GM12801 (cell line): Measurements from ENCODE around the gene PXMP4.

Source experiments
- TF ChIP-seq, protein P1 (sequence below): IDR thresholded peaks from one replicate; pipeline ENCODE4 v1.5.1; 2011; ENCODE audit warnings: control low read depth; ENCODE audit not compliant: insufficient read length; ENCODE audit errors: extremely low read depth

The PXMP4 gene

GRCh38 chr20:33687993-33688937, 31.8 kb downstream of the PXMP4 start:
- TF ChIP-seq, protein P1, sequence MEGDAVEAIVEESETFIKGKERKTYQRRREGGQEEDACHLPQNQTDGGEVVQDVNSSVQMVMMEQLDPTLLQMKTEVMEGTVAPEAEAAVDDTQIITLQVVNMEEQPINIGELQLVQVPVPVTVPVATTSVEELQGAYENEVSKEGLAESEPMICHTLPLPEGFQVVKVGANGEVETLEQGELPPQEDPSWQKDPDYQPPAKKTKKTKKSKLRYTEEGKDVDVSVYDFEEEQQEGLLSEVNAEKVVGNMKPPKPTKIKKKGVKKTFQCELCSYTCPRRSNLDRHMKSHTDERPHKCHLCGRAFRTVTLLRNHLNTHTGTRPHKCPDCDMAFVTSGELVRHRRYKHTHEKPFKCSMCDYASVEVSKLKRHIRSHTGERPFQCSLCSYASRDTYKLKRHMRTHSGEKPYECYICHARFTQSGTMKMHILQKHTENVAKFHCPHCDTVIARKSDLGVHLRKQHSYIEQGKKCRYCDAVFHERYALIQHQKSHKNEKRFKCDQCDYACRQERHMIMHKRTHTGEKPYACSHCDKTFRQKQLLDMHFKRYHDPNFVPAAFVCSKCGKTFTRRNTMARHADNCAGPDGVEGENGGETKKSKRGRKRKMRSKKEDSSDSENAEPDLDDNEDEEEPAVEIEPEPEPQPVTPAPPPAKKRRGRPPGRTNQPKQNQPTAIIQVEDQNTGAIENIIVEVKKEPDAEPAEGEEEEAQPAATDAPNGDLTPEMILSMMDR: no peak

GRCh38 chr20:33687370-33687915, 32.7 kb downstream of the PXMP4 start:
- TF ChIP-seq, protein P1: no peak

DNA sequence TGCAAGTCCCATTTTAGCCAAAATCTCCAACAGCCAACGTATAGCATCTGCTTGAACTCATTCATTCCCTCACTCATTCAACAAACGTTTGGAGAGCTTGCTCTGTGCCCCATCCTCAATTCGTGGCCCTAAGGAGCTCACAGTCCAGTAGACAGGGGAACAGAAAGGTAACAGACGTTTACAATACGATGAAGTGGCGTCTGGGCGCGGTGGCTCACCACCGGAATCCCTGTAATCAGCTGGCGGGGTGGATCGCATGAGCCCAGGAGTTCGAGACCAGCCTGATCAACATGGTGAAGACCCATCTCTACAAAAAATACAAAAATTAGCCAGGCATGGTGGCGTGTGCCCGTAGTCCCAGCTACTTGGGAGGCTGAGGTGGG, 33.1 kb downstream of the PXMP4 start:
- TF ChIP-seq, protein P1: no peak

DNA sequence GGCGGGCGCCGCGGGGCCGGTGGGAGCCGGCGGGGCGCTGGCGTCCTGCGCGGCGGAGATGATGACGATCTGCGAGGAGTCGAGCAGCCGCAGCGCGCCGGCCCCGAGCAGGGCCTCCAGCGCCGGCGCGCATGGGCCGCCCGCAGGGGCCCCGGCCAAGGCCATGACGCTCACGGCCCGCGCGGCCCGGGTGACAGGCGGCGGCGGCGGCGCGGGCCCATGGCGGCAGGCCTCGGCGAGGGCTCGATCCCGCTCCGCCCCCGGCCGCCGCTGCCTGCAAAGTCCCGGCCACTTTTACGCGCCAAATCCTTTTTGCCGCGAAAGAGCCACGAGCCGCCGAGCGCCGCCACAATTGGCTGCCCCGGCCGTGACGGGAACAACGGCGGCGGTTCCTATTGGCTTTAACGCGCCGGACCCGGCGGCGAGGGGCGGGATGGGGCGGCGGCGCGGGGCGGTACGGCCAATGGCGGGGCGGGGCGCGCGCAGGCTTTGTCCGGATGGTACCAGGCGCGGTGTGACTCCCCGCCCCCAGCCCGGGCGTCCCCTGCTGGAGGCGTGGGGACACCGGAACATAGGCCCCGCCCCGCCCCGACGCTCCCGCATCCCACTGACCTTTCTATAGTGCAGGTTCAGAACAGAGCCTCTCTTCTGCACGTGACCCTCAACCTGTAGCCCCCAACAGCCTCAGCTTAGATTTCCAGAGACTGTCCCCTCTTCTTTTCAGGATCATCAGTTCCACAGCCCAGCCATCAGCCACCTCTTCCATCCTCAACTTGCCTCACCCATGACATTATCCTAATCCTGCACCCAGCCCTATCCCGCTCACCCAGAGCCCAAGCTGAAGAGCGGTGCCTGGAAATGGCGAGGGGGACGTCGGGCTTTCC, 33.8 kb downstream of the PXMP4 start, which contains the start of gene E2F1:
TSS of gene E2F1 (minus strand) at position 286 of the 884 bp plus-strand sequence. CDS start at position 165, 121 bp downstream.
- TF ChIP-seq, protein P1: no peak

- TF ChIP-seq, protein P1: no peak
Observed at GRCh38 chr20:33685328-33686099, 34.6 kb downstream of the PXMP4 start.

DNA sequence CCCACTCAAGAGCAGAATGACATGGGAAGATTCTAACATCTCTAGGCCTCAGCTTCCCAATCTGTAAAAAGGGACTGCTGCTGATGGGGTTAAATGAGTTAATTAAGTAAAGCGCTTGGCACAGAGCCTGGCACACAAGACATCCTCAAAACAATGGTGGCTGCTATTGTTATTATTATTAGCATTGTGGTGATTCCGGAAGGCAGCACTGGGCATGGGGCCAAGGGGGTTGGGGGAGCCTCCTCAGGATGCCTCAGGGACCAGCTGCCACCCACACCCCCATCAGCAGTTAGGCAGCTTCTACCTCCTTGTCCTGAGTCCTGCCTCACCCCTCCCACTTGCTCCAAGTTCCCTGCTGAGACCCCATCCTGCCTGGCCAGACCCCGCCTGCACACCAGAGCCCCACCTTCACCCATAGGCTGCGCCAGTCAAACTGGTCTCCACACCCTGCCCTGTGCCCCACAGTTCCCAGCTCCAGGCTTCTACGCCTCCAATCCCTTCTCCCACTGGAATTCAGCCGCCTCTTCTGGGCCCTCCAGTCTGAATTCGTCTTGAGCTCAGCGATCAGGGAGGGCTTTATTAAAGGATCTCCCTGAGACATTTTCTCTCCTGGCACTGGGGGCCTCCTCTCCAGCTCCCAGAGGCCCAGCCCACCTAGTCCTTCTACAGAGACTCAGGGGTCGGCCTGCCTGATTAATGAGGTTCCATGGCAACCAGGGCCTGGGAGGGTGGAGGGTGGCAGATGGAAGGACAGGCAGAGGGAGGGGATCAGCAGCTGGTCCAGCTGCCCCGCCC, 35.4 kb downstream of the PXMP4 start:
- TF ChIP-seq, protein P1: no peak
